ENCODE results near the gene PAXX.

DNA sequence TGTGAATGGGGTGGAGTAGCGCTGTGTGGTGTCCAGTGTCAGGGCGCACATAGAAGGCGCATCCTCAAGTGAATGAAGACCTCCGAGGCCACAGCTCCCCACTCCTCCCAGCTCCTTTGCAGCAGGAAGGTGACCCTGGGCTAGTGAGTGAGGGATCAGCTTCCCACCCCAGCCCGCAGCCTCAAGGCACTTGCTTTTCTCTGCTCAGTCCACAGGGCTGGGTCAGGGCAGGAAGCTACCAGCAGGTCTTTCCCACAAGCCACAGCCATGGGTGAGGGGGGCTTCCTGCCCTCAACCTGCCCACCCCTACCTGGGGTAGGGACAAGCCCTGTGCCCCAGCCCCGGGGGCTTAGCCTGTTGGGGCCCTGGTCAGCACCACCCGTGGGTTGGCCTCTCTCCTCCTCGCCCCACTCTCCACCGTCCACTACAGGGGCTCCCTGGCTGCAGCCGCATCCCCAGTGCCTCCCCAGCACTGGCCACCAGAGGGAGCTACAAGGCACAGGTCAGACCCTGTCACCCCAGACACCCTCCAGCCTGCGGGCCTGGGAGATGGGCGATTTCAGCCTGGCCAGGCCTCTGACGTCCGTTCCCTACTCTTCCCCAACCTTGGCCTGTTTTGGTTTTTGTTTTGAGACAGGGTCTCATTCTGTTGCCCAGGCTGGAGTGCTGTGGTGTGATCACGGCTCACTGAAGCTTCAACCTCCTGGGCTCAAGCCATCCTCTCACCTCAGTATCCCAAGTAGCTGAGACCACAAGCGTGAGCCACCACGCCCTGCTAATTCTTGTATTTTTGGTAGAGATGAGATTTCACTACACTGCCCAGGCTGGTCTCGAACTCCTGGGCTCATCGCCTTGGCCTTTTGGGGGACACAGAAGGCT is 37.1 kb downstream of the PAXX start:
- TF ChIP-seq, protein P1, sequence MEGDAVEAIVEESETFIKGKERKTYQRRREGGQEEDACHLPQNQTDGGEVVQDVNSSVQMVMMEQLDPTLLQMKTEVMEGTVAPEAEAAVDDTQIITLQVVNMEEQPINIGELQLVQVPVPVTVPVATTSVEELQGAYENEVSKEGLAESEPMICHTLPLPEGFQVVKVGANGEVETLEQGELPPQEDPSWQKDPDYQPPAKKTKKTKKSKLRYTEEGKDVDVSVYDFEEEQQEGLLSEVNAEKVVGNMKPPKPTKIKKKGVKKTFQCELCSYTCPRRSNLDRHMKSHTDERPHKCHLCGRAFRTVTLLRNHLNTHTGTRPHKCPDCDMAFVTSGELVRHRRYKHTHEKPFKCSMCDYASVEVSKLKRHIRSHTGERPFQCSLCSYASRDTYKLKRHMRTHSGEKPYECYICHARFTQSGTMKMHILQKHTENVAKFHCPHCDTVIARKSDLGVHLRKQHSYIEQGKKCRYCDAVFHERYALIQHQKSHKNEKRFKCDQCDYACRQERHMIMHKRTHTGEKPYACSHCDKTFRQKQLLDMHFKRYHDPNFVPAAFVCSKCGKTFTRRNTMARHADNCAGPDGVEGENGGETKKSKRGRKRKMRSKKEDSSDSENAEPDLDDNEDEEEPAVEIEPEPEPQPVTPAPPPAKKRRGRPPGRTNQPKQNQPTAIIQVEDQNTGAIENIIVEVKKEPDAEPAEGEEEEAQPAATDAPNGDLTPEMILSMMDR (IDR thresholded peaks at IDR 0.05 in 2 of 3, conservative IDR thresholded peaks at IDR 0.05 in 1 of 3; ENCODE audit: borderline replicate concordance in 1 of 3, insufficient read depth in 1 of 3, low read depth in 2 of 3, low read length in 2 of 3) = peak in 2 of 3 experiments; percentile 87 to 97; a peak in 4 of 6 replicates
- TF ChIP-seq POLR2AphosphoS5 (IDR thresholded peaks at IDR 0.05; ENCODE audit: low read depth, low read length) (no peak), POLR2A (IDR thresholded peaks at IDR 0.05; ENCODE audit: borderline replicate concordance, extremely low read depth, insufficient read depth, insufficient read length) (no peak), ZFX (IDR thresholded peaks at IDR 0.05) (no peak), SP1 (IDR thresholded peaks at IDR 0.05; ENCODE audit: low read depth) (no peak)

Data from HCT116 (cell line).